HG03280 (cell line): ENCODE measurements around the gene TRMT11.
A peak's percentile ranks its signal among the peaks of the same experiment; 100 is the strongest.
"Not testable (repeated sequence)": the region's sequence is repeated elsewhere in the genome, so short reads cannot be mapped to it uniquely, and the experiment has no call there.

Source experiments
- ATAC-seq: cut with Tn5 transposase; IDR thresholded peaks from one replicate; pipeline ENCODE4 v1.9.1; 2021; ENCODE audit warnings: mild to moderate bottlenecking, moderate library complexity; ENCODE audit not compliant: unreplicated experiment

The TRMT11 gene

GRCh38 chr6:125991653-125992052, 5.3 kb downstream of the TRMT11 start:
- ATAC-seq, result no peak

DNA sequence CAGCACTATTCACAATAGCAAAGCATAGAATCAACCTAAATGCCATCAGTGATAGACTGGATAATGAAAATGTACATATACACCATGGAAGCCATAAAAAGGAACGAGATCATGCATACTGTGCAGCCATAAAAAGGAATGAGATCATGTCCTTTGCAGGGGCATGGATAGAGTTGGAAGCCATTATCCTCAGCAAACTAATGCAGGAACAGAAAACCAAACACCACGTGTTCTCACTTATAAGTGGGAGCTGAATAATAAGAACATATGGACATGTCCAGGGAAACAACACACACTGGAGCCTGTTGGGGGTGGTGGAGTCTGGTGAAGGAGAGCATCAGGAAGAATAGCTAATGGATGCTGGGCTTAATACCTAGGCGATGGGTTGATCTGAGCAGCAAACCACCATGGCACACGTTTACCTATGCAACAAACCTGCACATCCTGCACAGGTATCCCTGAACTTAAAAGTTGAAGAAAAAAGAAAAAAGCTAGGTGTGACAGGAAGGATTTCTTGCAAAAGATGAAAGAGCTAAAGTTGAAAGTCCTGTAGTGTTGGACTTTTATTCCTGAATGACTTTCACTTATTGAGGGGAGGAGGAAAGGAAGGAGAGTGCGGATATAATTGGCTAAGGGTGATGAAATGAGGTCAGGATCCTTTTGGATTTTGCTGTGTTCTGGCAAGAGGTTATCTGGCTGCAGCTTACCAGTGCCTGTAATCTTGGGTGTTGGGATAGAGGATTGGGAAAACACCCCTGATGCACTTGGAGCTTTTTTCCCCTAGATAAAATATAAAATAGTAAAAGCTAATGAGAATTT, 8.5 kb downstream of the TRMT11 start:
- ATAC-seq, result no peak

DNA sequence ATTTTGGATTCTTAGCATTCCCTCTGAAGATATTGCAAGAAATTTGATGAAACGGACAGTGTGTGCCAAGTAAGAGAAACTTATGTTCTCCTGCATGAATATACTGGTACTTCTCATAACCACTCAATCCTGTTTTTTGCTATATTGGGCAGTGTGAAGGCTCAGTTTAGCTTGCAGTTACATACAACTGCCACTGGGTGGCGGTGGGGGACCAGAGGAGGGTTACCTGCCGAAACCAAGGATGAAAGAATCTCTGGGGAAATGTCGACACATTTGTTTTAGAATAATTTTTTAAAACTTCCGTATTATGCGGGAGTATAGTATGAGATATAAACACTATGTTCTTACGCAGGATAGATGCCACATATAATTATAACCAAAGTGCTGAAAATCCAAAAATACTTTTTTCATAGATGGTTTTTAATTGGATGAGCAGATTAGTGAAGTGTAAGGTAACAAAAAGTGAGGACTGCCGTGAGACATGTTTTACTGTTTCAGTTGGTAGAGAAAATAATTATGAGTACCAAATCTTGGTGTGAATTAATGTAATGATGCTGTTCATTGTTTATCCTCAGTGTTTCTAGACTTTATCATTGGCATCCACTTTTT, 9.7 kb downstream of the TRMT11 start:
- peak; percentile 94 for ATAC-seq

- ATAC-seq, result no peak
Measured at GRCh38 chr6:126002755-126003679, 16.7 kb downstream of the TRMT11 start.

DNA sequence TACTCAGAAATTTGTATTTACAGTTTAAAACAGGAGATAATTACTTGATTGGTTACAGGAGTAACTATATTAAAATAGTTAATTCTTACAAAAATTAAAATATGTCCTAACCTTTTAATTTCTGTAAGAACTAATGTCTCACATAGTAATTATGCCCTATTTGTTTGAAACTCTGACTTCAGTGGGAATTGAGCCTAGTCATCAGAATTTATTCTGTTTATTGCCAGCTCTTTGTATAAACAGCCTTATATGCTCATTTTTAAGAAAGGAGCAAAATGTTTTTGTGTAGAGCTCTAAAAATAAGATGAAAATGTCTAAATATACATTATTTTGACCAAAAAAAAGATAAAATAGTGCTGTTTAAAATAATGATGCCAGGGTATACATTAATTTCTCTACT, 21.5 kb downstream of the TRMT11 start:
- ATAC-seq, result no peak

DNA sequence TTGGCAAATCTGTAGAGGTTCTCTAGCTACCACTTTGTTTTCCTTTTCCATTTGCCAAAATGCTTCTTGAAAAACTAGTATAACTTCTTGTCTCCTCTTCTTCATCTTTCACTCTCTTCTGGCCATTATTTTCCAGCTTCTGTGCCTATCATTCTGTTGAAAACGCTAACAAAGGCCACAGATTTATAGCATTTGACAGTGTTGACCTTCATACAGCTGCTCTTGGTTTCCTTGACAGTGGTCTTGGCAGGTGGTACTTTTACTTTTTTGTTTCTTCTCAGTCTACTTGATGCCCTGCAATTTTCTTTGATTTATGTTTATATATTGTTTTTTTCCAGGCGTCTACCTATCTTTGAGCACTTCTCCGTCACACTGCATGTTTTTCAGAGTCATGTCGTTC, 23.7 kb downstream of the TRMT11 start:
- ATAC-seq, result no peak

GRCh38 chr6:126015863-126016262, 29.5 kb downstream of the TRMT11 start:
- ATAC-seq, result no peak

- ATAC-seq, result no peak
Measured at GRCh38 chr6:126016591-126016990, 30.3 kb downstream of the TRMT11 start.

DNA sequence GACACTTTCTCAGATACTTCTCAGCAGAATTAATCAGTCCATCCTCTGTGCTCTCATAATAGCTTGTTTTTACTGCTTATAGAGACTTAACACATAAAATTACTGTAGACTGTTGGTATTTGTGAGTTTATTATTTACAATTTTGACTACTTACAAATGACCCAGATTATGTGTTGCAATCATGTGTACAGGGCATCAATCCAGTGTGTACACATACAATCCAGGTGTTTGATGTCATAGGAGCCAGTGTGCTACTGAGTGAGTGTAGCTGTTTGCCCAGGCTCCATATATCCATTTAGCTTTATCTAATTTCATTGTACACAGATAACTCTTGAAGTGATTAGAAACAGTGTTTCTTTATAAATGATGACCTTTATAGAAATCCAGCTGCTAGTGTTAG, 31.3 kb downstream of the TRMT11 start:
- no peak for ATAC-seq

- no peak for ATAC-seq
Measured at GRCh38 chr6:126020305-126021050, 34.1 kb downstream of the TRMT11 start.

DNA sequence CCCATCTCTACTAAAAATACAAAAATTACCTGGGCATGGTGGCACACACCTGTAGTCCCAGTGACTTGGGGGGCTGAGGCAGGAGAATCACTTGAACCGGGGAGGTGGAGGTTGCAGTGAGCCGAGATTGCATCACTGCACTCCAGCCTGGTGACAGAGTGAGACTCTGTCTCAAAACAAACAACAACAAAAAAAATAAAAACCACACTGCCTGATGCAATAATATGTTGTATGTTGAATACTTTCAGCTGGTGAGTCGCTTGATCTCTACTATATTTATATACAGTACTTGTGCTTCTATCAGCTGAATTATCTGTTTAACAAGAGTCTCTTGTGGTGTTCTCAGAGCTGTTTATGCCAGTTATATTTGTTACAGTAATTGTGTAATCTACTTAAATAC, 37.1 kb downstream of the TRMT11 start:
- ATAC-seq, result not testable (repeated sequence)

GRCh38 chr6:126026001-126026400, 39.7 kb downstream of the TRMT11 start:
- no peak for ATAC-seq

DNA sequence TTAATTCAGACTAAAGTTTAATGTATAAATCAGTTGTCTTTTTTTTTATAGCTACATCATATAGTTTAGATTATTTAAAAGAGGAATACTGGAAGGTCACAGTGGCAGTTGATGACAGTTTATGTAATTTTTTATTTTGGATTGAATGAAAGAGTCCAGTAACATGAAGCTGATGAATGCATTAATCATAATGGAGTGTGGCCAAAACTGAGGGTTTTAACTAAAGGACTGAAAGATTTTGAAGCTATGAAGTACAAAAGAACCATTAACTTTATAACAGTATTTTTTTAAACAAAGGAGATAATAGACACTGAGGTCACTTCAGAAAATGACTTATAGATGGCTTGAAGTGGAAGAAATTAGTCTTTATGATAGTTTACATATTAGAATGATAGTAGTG, 41.3 kb downstream of the TRMT11 start:
- no peak for ATAC-seq

- no peak for ATAC-seq
Measured at GRCh38 chr6:126030045-126030444, 43.7 kb downstream of the TRMT11 start.

DNA sequence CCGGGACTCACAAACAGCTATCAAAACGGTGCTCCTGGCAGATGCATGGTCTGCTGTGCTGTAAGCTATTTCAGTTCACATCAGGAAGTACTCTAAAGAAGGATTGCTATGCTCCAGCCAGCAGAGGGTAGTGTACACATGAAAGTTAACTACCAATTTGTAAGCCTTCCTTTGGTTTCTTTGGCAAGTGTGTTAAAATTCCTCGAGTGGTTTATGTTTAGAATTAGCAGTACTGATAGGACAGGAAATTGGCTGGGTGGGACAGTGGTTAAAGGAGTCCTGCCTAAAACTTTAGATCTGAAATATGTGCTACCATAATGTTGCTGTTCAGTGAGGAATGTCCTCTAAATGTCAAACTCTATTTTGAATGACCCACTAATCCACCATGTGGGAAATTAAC, 47.4 kb downstream of the TRMT11 start:
- ATAC-seq, result peak; percentile 66

- no peak for ATAC-seq
Measured at GRCh38 chr6:126034656-126035055, 48.3 kb downstream of the TRMT11 start.

GRCh38 chr6:126035764-126036163, 49.4 kb downstream of the TRMT11 start:
- no peak for ATAC-seq

DNA sequence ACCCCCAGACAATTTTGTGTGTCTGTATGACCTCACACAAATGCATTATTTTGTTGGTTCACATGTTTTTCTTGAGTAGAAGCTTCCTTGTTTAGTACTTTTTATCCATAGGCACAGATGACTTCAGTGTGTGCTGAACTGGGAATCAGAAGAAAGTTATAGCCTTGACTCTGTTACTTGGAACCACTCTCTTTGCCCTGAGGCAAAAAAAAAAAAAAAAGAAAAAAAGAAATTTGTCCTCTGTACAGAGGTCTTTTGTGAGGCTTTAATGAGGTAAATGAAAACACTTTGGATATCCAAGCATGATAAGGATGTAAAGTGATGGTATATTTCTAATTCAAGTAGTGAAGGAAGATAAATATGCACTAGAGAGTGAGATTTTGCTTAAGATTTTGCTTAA, 51.9 kb downstream of the TRMT11 start:
- ATAC-seq, result no peak

GRCh38 chr6:126039284-126039683, 52.9 kb downstream of the TRMT11 start:
- no peak for ATAC-seq

DNA sequence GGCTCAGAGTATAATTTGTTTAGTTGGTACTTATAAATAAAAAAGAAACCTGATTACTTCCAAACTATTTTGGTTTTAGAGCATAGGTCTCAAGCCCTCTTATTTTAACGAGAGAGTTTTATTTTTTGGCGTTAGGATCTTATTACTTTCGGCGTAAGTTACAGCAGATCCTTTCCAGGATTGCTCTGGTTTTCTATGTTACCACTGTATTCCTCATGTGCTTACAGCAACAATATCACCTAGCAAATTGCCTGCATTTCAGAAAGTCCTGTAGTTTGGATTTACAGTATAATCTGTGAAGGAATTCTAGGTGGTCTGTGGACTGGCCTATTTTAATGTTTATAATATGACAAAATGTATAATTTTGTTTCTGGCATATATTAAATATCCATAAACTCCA, 54.1 kb downstream of the TRMT11 start:
- no peak for ATAC-seq

GRCh38 chr6:126040826-126041225, 54.5 kb downstream of the TRMT11 start:
- no peak for ATAC-seq
